EL (cell line): ENCODE results near the gene ZNF524.
A peak's percentile ranks its signal among the peaks of the same experiment; 100 is the strongest.

Source experiments
- DNase-seq: peaks from one replicate; pipeline ENCODE4 v3.0.0-alpha.2; 2016

ZNF524 gene

DNA sequence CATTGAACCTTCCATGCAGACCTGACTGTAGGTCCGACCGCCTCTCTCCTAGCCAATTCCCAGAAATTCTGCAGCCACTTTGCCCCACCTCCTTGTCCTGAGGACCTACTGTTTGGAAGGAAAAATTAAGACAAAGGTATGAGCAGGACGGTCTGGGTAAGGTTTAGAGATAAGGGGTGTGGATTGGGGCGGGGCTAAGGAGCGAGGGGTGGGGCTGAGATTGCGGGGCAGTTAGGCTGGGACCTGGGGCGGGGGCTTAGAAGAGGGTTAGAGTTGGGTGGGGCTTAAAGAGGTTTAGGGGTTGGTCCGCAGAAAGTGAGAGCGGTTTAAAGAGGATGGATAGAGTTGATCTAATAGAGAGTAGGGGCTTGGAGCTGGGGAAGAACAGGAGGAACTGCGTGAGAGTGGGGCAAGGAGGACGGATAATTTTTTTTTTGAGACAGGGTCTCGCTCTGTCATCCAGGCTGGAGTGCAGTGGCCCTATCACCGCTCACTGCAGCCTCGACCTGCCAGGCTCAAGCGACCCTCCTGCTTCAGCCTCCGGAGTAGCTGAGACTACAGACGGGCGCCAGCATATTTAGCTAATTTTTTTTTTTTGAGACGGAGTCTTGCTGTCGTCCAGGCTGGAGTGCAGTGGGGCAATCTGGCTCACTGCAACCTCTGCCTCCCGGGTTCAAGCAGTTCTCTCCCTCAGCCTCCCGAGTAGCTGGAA, 3.6 kb downstream of the ZNF524 start:
- no peak for DNase-seq

DNA sequence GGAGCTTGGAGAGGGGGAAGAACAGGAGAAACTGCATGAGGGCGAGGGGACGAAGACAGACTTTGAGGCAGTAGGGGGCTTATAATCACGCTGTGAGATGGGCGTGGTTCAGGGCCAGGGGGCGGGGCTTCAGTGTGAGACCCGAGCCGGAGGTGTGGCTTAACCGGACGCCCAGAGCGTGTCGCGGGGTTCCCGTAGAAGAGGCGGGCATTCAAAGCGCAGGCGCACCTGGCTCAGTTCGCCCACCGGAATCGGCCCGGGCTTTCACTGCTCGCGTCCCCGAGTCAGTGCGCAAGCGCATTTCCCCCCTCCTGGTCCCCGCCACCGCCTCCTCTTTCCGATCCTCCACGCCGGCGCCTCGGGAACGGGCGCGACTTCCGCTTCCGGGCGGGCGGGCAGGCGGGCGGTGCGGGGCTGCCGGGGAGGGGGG, 5.1 kb downstream of the ZNF524 start:
- DNase-seq = peak; percentile 99

DNA sequence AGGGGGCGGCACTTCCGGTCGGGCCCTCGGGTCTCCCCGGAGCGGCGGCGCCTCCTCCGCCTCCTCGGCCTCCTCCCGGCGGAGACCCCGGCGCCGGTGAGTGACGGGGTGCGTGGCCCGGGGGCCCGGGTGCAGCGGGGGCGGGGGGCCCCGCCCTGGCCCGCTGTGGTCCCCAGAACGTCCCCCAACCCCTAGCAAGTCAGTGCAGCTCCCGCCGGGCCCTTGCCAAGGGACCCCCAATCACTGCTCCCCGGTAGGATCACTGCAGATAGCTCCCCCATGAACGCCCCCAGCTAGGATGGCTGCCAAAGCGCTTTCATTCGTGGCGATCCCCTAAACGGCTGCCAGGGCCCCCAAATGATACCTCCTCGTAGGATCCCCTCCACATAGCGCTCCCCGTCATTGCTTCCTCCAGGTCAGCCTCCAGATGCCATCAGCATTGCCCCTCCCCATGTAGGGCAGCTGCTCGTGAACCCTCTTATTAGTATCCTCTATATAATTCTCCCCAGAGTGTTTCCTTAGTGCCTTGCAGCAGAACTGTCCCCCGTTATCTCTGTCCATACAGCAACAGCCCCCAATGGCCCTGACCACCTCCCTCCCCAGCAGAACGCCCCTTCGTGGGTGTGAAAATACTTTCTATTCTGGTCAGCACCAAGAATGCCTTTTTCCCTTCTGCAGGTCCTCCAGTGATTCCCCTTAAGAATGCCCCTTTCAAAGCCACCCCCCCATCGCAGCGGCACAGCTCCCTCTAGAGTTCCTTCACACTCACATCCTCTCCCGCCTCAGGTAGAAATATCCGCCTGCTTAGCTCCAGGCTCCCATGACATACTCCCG, 5.8 kb downstream of the ZNF524 start, which contains the start of gene ZNF865:
Gene ZNF865 (plus strand): TSS at position 11 of the 834 bp plus-strand sequence. CDS start 7,972 bp downstream, outside the sequence.
- peak; percentile 88 for DNase-seq

- no peak for DNase-seq
Observed at GRCh38 chr19:55606471-55606787, 6.3 kb downstream of the ZNF524 start.

GRCh38 chr19:55606817-55607216, 6.7 kb downstream of the ZNF524 start:
- no peak for DNase-seq

- DNase-seq = no peak
Observed at GRCh38 chr19:55609326-55609725, 9.2 kb downstream of the ZNF524 start.

- DNase-seq = no peak
Observed at GRCh38 chr19:55611300-55611982, 11.4 kb downstream of the ZNF524 start.

DNA sequence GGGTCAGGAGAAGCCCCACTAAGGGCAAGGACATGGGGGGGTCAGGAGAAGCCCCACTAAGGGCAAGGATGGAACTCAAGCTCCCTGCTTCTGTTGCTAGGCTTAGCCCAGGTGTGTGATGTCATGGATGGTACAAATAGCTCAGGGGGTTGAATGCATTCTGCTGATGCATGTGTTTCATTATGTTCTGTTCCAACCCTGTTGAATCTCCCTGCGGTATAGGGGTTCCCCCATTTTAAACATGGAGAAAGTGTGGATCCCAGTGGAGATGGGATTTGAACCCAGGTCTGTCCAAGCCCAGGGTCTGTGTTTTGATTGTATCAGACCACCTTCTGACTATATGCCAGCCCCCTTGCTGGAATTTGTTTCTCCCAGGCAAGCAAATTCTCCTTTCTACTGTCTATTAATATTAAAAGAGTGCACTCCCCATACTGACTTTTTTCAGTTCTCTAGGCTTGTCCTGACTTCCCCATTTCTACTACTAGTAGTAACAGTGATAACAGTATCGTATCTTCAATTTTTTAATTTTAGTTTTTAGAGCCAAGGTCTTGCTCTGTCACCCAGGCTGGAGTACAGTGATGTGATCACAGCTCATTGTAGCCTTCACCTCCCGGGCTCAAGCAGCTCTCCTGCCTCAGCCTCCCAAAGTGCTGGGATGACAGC, 12.0 kb downstream of the ZNF524 start:
- DNase-seq = no peak

DNA sequence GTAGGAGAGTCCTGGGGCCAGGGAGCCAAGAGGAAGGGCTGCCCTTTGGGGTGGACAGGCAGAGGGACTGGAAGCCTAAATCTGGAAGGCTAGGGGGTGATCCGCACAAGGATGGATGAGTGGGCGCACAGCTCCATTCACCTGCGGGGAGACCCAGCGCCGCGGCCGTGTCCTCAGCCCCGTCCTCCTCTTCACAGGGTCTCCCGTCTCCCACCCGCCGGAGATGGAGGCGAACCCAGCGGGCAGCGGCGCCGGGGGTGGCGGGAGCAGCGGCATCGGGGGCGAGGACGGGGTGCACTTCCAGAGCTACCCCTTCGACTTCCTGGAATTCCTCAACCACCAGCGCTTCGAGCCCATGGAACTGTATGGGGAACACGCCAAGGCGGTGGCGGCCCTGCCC, 13.3 kb downstream of the ZNF524 start:
- no peak for DNase-seq

DNA sequence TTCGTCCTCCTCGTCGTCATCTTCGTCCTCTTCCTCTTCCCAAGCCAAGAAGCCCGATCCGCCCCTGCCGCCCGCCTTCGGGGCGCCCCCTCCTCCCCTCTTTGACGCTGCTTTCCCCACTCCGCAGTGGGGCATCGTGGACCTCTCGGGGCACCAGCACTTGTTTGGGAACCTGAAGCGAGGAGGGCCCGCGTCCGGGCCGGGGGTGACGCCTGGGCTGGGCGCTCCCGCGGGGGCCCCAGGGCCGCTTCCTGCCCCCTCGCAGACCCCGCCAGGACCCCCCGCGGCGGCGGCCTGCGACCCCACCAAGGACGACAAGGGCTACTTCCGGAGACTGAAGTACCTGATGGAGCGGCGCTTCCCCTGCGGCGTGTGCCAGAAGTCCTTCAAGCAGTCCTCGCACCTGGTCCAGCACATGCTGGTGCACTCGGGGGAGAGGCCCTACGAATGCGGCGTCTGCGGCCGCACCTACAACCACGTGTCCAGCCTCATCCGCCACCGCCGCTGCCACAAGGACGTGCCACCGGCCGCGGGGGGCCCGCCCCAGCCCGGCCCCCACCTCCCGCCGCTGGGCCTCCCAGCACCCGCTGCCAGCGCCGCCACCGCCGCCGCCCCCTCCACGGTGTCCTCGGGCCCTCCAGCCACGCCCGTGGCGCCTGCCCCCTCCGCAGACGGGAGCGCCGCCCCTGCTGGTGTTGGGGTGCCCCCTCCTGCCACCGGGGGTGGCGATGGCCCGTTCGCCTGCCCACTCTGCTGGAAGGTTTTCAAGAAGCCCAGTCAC, 14.0 kb downstream of the ZNF524 start:
- no peak for DNase-seq

DNA sequence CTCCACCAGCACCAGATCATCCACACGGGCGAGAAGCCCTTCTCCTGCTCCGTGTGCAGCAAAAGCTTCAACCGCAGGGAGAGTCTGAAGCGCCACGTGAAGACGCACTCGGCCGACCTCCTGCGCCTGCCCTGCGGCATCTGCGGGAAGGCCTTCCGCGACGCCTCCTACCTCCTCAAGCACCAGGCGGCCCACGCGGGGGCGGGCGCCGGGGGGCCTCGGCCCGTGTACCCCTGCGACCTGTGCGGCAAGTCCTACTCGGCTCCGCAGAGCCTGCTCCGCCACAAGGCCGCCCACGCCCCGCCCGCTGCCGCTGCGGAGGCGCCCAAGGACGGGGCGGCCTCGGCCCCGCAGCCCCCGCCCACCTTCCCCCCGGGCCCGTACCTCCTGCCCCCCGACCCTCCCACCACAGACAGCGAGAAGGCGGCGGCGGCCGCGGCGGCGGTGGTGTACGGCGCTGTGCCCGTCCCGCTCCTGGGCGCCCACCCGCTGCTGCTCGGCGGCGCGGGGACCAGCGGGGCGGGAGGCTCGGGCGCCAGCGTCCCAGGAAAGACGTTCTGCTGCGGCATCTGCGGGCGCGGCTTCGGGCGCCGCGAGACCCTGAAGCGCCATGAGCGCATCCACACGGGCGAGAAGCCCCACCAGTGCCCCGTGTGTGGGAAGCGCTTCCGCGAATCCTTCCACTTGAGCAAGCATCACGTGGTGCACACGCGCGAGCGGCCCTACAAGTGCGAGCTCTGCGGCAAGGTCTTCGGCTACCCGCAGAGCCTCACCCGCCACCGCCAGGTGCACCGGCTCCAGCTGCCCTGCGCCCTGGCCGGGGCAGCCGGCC, 14.8 kb downstream of the ZNF524 start:
- no peak for DNase-seq

DNA sequence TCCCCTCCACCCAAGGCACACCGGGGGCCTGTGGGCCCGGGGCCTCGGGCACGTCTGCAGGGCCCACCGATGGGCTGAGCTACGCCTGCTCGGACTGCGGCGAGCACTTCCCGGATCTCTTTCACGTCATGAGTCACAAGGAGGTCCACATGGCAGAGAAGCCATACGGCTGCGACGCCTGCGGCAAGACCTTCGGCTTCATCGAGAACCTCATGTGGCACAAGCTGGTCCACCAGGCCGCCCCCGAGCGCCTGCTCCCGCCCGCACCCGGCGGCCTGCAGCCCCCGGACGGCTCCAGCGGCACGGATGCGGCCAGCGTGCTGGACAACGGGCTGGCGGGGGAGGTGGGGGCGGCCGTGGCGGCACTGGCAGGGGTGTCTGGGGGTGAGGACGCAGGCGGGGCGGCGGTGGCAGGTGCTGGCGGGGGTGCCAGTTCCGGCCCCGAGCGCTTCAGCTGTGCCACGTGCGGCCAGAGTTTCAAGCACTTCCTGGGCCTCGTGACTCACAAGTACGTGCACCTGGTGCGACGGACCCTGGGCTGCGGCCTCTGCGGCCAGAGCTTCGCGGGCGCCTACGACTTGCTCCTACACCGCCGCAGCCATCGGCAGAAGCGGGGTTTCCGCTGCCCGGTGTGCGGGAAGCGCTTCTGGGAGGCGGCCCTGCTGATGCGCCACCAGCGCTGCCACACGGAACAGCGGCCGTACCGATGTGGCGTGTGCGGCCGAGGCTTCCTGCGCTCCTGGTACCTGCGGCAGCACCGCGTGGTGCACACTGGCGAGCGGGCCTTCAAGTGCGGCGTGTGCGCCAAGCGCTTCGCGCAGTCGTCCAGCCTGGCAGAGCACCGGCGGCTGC, 15.7 kb downstream of the ZNF524 start:
- no peak for DNase-seq

- DNase-seq = no peak
Observed at GRCh38 chr19:55616395-55616875, 16.3 kb downstream of the ZNF524 start.

DNA sequence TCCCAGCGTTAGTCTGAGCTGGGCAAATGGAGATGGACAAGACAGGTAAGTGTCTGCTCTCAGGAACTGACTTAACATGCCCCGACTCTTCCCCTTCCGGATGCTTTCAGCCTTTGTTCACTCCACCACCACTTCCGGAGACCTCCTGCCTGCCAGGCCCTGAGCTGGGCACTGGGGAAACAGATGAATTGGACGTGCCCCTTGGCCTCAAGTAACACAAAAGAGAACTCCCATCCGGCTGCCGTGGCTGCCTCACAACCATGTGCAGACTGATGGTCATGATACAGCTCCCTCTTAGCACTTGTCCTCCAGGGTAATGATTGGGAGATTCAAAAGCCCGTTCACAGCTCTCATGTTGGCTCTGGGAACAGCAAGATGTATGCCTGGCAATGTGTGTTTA, 17.3 kb downstream of the ZNF524 start:
- DNase-seq = no peak

GRCh38 chr19:55618426-55618825, 18.3 kb downstream of the ZNF524 start:
- DNase-seq = no peak

DNA sequence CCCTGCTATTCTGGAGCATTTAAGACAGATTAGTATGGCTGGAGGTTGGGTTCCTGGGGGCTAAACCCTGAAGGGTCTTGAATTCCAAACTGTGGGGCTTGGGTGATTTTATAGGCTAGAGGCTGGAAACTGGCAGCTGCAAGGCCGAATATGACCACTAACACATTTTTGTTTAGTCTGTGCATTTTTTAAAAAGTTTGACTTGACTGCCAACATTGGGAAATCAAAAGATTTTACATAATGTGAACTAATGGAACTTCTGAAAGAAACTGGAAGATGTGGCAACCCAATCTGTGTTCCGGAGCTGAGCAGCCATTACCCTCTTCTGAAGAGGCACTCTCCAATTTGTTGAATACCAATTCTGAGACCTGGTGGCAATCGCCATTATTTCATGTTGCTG, 19.2 kb downstream of the ZNF524 start:
- no peak for DNase-seq

DNA sequence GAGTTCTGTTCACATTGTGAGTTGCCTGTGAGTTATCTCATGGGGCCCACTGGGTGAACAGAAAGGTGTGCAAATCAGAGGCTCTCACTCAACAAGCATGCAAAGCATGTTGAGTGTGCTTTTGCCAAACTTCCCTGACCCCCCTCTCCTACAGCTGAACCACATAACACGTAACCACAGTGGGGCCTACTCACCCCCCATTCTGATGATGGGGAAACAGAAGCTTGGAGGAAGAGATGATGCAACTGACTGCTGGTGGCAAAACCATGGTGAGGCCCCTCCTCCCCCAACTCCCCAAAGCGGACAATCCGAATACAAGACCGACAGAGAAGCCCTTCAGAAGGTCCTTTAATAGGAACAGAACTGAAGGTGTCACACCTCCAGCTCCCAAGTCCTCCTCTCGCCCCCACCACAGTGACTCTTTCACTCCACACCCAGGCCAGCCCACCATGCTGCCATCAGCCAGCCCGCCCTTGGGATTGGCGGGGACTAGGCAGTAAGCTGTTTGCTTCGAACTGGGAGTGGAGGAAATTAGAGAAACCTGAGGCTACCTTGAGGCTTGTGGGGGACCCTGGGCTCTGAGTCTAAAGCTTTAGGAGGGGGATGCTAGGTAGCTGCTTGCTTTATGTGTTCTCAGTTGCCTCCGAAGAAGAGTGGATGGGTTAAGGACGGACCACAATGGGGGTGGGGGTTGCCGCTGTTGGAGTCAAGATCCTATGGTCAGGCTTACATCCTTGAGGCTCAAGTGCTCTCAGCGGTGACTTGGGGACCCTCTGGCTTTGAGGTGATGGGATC, 20.5 kb downstream of the ZNF524 start:
- DNase-seq = no peak

- DNase-seq = no peak
Observed at GRCh38 chr19:55621205-55621672, 21.2 kb downstream of the ZNF524 start.

GRCh38 chr19:55621673-55622231, 21.7 kb downstream of the ZNF524 start:
- DNase-seq = no peak
